A549 (cell line): ENCODE data around the gene OSBPL8. TPM values are rescaled to one million over a fixed set of nuclear protein-coding genes. Genes with fewer than 3 reads are reported as not detected.
"Not testable (repeated sequence)": the region's sequence is repeated elsewhere in the genome, so short reads cannot be mapped to it uniquely, and the experiment has no call there.

Source experiments
- ATAC-seq, 2 experiments: fragments of 200-7000 bp in 1 of 2; fragments of >200 bp in 1 of 2; cut with Nextera tagmentation in 1 of 2; cut with Tn5 transposase in 1 of 2; 3 replicates each; pipeline versions ENCODE4 v1.8.0 to v1.9.1; 2018 to 2020; ENCODE audit warnings: mild to moderate bottlenecking in 1 of 2, moderate library complexity in 1 of 2
- CTCF ChIA-PET: fragments of 300-600 bp; sonication (Branson Sonifier 250); formaldehyde crosslinking; extraction: SDS; loops from one replicate; lab custom pipeline; 2021; ENCODE audit warnings: antibody characterized with exemption, inconsistent platforms; lab: Yijun Ruan, JAX
- POLR2A ChIA-PET: fragments of 350-600 bp; formaldehyde crosslinking; extraction: SDS; loops from one replicate; lab custom pipeline; 2021; ENCODE audit warnings: antibody characterized with exemption, inconsistent platforms; lab: Yijun Ruan, JAX
- DNase-seq, 2 experiments: peaks; one replicate each; pipeline versions ENCODE4 v3.0.0 to v3.0.0-alpha.2; 2011 to 2016; ENCODE audit warnings: low read depth in 1 of 2, low spot score in 1 of 2
- FAIRE-seq: peaks from 2 replicates; lab custom pipeline; 2011; peaks lifted over from hg19 to GRCh38; lab: Jason Lieb, UNC
- H3K27ac ChIP-seq, 2 experiments: fragments of >200 bp; sonication (Bioruptor Twin); formaldehyde crosslinking; 3 replicates each; pipeline ENCODE4 v1.5.1; 2016 to 2017
- H3K4me1 ChIP-seq: fragments of >200 bp; sonication (Bioruptor Twin); formaldehyde crosslinking; 3 replicates; pipeline ENCODE4 v1.6.1; 2016
- H3K4me2 ChIP-seq: fragments of >200 bp; sonication (Bioruptor Twin); formaldehyde crosslinking; 3 replicates; pipeline ENCODE4 v1.6.1; 2016
- H3K4me3 ChIP-seq: fragments of >200 bp; sonication (Bioruptor Twin); formaldehyde crosslinking; 3 replicates; pipeline ENCODE4 v1.5.1; 2016
- H3K9me3 ChIP-seq: fragments of >200 bp; sonication (Bioruptor Twin); formaldehyde crosslinking; 3 replicates; pipeline ENCODE4 v1.6.1; 2016
- ATOH8 ChIP-seq: fragments of 250-450 bp; sonication (Bioruptor Pico); IDR thresholded peaks from 2 replicates; pipeline ENCODE4 v1.5.0; 2020; ENCODE audit warnings: low read depth, mild to moderate bottlenecking, moderate library complexity
- BHLHE40 ChIP-seq: IDR thresholded peaks from 2 replicates; pipeline ENCODE4 v1.6.1; 2012; ENCODE audit warnings: low read depth, low read length, inconsistent platforms
- CHD4 ChIP-seq: fragments of 200-600 bp; sonication (generic); IDR thresholded peaks from 2 replicates; pipeline ENCODE4 v1.6.1; 2016; ENCODE audit warnings: antibody characterized with exemption, mild to moderate bottlenecking, borderline replicate concordance
- EHF ChIP-seq: fragments of 250-450 bp; sonication (Bioruptor Pico); IDR thresholded peaks from 2 replicates; pipeline ENCODE4 v1.5.0; 2020; ENCODE audit warnings: mild to moderate bottlenecking
- FOSB ChIP-seq: fragments of 250-450 bp; sonication (Bioruptor Pico); IDR thresholded peaks from 2 replicates; pipeline ENCODE4 v1.5.0; 2020; ENCODE audit warnings: mild to moderate bottlenecking, moderate library complexity
- FOSL2 ChIP-seq, 2 experiments: fragments of 450-650 bp in 1 of 2; fragments of >200 bp in 1 of 2; sonication (Bioruptor Twin) in 1 of 2; formaldehyde crosslinking; IDR thresholded peaks; 2 replicates each; pipeline versions ENCODE4 v1.5.0 to v1.6.1; 2016 to 2020; ENCODE audit warnings: mild to moderate bottlenecking in 1 of 2, moderate library complexity in 1 of 2
- HEYL ChIP-seq: fragments of 250-450 bp; sonication (Bioruptor Pico); IDR thresholded peaks from 2 replicates; pipeline ENCODE4 v1.8.0; 2021; ENCODE audit warnings: mild to moderate bottlenecking, moderate library complexity
- KDM5A ChIP-seq: fragments of 200-600 bp; sonication (generic); IDR thresholded peaks from 2 replicates; pipeline ENCODE4 v1.6.1; 2016; ENCODE audit warnings: antibody characterized with exemption, mild to moderate bottlenecking
- MAFK ChIP-seq: fragments of 450-650 bp; IDR thresholded peaks from 2 replicates; pipeline ENCODE4 v1.6.1; 2014; ENCODE audit not compliant: partially characterized antibody
- MAZ ChIP-seq: fragments of 150-350 bp; IDR thresholded peaks from 2 replicates; pipeline ENCODE4 v1.6.1; 2014; ENCODE audit warnings: antibody characterized with exemption, low read depth, low read length, borderline replicate concordance
- NFE2L2 ChIP-seq: fragments of 150-350 bp; conservative IDR thresholded peaks from 2 replicates; pipeline ENCODE4 v1.6.1; 2014; ENCODE audit warnings: low read length
- NR3C1 ChIP-seq: fragments of >200 bp; sonication (Bioruptor Twin); formaldehyde crosslinking; IDR thresholded peaks from 3 replicates; pipeline ENCODE4 v1.6.1; 2017
- PHF8 ChIP-seq: fragments of 200-600 bp; sonication (generic); IDR thresholded peaks from 2 replicates; pipeline ENCODE4 v1.6.1; 2016; ENCODE audit warnings: low read depth, mild to moderate bottlenecking, antibody characterized with exemption, moderate library complexity, borderline replicate concordance
- POLR2AphosphoS2 ChIP-seq: conservative IDR thresholded peaks from 2 replicates; pipeline ENCODE4 v1.6.1; 2012; ENCODE audit warnings: low read length, improper control_type of control experiment, inconsistent platforms
- RAD21 ChIP-seq, 2 experiments: fragments of >200 bp in 1 of 2; sonication (Bioruptor Twin) in 1 of 2; formaldehyde crosslinking in 1 of 2; IDR thresholded peaks in 1 of 2; conservative IDR thresholded peaks in 1 of 2; 2 replicates in 1 of 2; 3 replicates in 1 of 2; pipeline ENCODE4 v1.6.1; 2012 to 2018; ENCODE audit warnings: inconsistent platforms in 1 of 2
- RNF2 ChIP-seq: fragments of 200-600 bp; sonication (generic); IDR thresholded peaks from 2 replicates; pipeline ENCODE4 v1.6.1; 2016; ENCODE audit warnings: low read depth, mild to moderate bottlenecking, antibody characterized with exemption, moderate library complexity, borderline replicate concordance
- ZNF302 ChIP-seq: fragments of 250-450 bp; sonication (Bioruptor Pico); IDR thresholded peaks from 2 replicates; pipeline ENCODE4 v1.9.0; 2021; ENCODE audit warnings: inconsistent platforms, mild to moderate bottlenecking, moderate library complexity
- WGBS: methylation state at CpG from one replicate; pipeline ENCODE4 v1.1.6; 2017; ENCODE audit errors: missing lambda C conversion rate; 5-methylcytosine and 5-hydroxymethylcytosine counted together
- polyA plus RNA-seq, 4 experiments: library from polyadenylated mRNA; depleted of rRNA in 3 of 4; stranded (reverse); fragments of >200 nt; fragmentation: RNase III in 1 of 4; extraction: RNeasy Plus Mini Kit Qiagen cat#74134 plus additional on column Dnase treatment in 1 of 4; gene quantifications; 2 replicates in 3 of 4; 3 replicates in 1 of 4; pipeline ENCODE4 v1.2.3, GENCODE V29; 2011 to 2017
- TF ChIP-seq, protein P1 (sequence below): IDR thresholded peaks from 2 replicates; pipeline ENCODE4 v1.6.1; 2012; ENCODE audit warnings: low read depth, borderline replicate concordance
- TF ChIP-seq, protein P2 (sequence below): fragments of >200 bp; sonication (Bioruptor Twin); formaldehyde crosslinking; IDR thresholded peaks from 3 replicates; pipeline ENCODE4 v1.5.1; 2016

OSBPL8 gene
- polyA plus RNA-seq, 2 of the 4 experiments (the other 2 are of a cell fraction): 15.4 to 43.2 TPM

- CTCF ChIA-PET: interaction anchor here (0.6 to 1.0 kb wide), 3 partner anchors 8 to 1215 kb away, joined by 3 read pairs; no protein-coding TSS in a partner anchor
- no peaks in the 10 kb centered on the region for H3K9me3 ChIP-seq
- no peak for ATAC-seq
- FAIRE-seq: no peak
- DNase-seq: no peak
- no peak for TF ChIP-seq FOSB
- TF ChIP-seq, all 56 proteins: peak for 0
- POLR2A ChIA-PET: no interaction called here
- Histone ChIP-seq H3K4me1 (no peaks in the 10 kb centered on the region), H3K4me2 (no peak overlapping the region), H3K4me3 (no peak overlapping the region), H3K27ac (no peak overlapping the region)
These were observed 78.8 kb downstream of the OSBPL8 start for GRCh38 chr12:76480796-76481195.

DNA sequence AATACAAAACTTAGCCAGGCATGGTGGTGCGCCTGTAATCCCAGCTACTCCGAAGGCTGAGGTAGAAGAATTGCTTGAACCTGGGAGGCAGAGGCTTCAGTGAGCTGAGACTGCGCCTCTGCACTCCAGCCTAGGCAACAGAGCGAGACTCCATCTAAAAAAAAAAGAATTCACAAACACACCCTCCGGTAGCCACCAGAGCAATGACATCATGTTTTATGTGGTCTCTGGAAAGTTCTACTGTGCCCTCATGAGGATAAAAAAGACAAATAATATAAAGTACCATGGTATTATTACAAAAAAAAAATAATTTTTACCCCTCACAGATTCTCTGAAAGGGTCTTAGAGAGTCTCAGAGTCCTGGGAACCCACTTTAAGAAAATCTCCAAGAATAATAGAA is 81.5 kb downstream of the OSBPL8 start:
- Histone ChIP-seq H3K4me1 (no peaks in the 10 kb centered on the region), H3K27ac (no peak overlapping the region), H3K4me3 (no peak overlapping the region), H3K4me2 (no peak overlapping the region), H3K9me3 (no peaks in the 10 kb centered on the region)
- ChIA-PET CTCF (interaction anchor here (1.4 kb wide), 1 partner anchor 108 kb away, joined by 3 read pairs; no protein-coding TSS in a partner anchor), POLR2A (no interaction called here)
- FAIRE-seq (no peak), DNase-seq (no peak), ATAC-seq (no peak)
- 77% methylated on average over 5 of the region's 5 CpGs for WGBS
- TF ChIP-seq HEYL (no peak), FOSB (no peak), RAD21 (conservative IDR thresholded peaks at IDR 0.05 in 1 of 2, IDR thresholded peaks at IDR 0.05 in 1 of 2) (no peak), MAFK (no peak), ATOH8 (CRISPR knock-in tag) (no peak), FOSL2 (IDR thresholded peaks at IDR 0.05) (no peak), FOSL2 (CRISPR knock-in tag; IDR thresholded peaks at IDR 0.05) (no peak), KDM5A (no peak), CHD4 (no peak), ZNF302 (CRISPR knock-in tag) (no peak), RNF2 (no peak), MAZ (no peak), NR3C1 (no peak), PHF8 (no peak), NFE2L2 (no peak), POLR2AphosphoS2 (no peak), BHLHE40 (no peak), EHF (CRISPR knock-in tag) (no peak)
- TF ChIP-seq, protein P1, sequence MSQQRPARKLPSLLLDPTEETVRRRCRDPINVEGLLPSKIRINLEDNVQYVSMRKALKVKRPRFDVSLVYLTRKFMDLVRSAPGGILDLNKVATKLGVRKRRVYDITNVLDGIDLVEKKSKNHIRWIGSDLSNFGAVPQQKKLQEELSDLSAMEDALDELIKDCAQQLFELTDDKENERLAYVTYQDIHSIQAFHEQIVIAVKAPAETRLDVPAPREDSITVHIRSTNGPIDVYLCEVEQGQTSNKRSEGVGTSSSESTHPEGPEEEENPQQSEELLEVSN: no peak
- TF ChIP-seq, protein P2, sequence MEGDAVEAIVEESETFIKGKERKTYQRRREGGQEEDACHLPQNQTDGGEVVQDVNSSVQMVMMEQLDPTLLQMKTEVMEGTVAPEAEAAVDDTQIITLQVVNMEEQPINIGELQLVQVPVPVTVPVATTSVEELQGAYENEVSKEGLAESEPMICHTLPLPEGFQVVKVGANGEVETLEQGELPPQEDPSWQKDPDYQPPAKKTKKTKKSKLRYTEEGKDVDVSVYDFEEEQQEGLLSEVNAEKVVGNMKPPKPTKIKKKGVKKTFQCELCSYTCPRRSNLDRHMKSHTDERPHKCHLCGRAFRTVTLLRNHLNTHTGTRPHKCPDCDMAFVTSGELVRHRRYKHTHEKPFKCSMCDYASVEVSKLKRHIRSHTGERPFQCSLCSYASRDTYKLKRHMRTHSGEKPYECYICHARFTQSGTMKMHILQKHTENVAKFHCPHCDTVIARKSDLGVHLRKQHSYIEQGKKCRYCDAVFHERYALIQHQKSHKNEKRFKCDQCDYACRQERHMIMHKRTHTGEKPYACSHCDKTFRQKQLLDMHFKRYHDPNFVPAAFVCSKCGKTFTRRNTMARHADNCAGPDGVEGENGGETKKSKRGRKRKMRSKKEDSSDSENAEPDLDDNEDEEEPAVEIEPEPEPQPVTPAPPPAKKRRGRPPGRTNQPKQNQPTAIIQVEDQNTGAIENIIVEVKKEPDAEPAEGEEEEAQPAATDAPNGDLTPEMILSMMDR: no peak

GRCh38 chr12:76472862-76473261 is 86.7 kb downstream of the OSBPL8 start:
- peak in 1 of 2 experiments; percentile 28; a peak in 2 of 5 replicates for TF ChIP-seq RAD21 (conservative IDR thresholded peaks at IDR 0.05 in 1 of 2, IDR thresholded peaks at IDR 0.05 in 1 of 2)
- H3K4me2 ChIP-seq, FAIRE-seq, ATAC-seq, POLR2A ChIA-PET, H3K27ac ChIP-seq, H3K9me3 ChIP-seq, H3K4me3 ChIP-seq, DNase-seq: not testable (repeated sequence)
- CTCF ChIA-PET: interaction anchor here (1.4 kb wide), 1 partner anchor 9 kb away, joined by 3 read pairs; no protein-coding TSS in a partner anchor
- H3K4me1 ChIP-seq: peaks cover 12% of the 10 kb centered on the region
- WGBS: 62% methylated on average over 8 of the region's 8 CpGs
